AG09319 (cell line): ENCODE results near the gene ARHGEF25.
"Not testable (repeated sequence)": the region's sequence is repeated elsewhere in the genome, so short reads cannot be mapped to it uniquely, and the experiment has no call there.

Experiments used
- DNase-seq: peaks from one replicate; pipeline ENCODE4 v3.0.0-alpha.2; 2010; ENCODE audit warnings: low read depth; ENCODE audit errors: extremely low read depth
- CTCF ChIP-seq: IDR thresholded peaks from 2 replicates; pipeline ENCODE4 v1.5.1; 2011; ENCODE audit warnings: low read depth, mild to moderate bottlenecking, inconsistent platforms, low read length, moderate library complexity

The ARHGEF25 gene

GRCh38 chr12:57640175-57641042 lies 29.2 kb downstream of the ARHGEF25 start:
- DNase-seq: no peak
- no peak for TF ChIP-seq CTCF

GRCh38 chr12:57641699-57642442 lies 30.6 kb downstream of the ARHGEF25 start:
- DNase-seq: no peak
- no peak for TF ChIP-seq CTCF

- DNase-seq: not testable (repeated sequence)
Observed at GRCh38 chr12:57645990-57646658, 34.9 kb downstream of the ARHGEF25 start.

GRCh38 chr12:57646659-57647049 lies 35.4 kb downstream of the ARHGEF25 start:
- DNase-seq: not testable (repeated sequence)

- DNase-seq: no peak
- no peak for TF ChIP-seq CTCF
Observed at GRCh38 chr12:57654042-57654441, 42.8 kb downstream of the ARHGEF25 start.

- no peak for DNase-seq
- TF ChIP-seq CTCF: no peak
Observed at GRCh38 chr12:57655541-57656240, 44.5 kb downstream of the ARHGEF25 start.

- DNase-seq: not testable (repeated sequence)
Observed at GRCh38 chr12:57656408-57656807, 45.2 kb downstream of the ARHGEF25 start.

- TF ChIP-seq CTCF: no peak
- no peak for DNase-seq
Observed at GRCh38 chr12:57657744-57658143, 46.5 kb downstream of the ARHGEF25 start.
